CD4-positive, alpha-beta T cell (primary cell): ENCODE measurements around the gene OR5T1. TPM values are rescaled to one million over a fixed set of nuclear protein-coding genes. Genes with fewer than 3 reads are reported as not detected.

Experiments
- ATAC-seq: fragments of 200-7000 bp; cut with Tn5 transposase; one replicate; pipeline ENCODE4 v1.10.0; 2022; ENCODE audit warnings: mild to moderate bottlenecking; ENCODE audit not compliant: poor library complexity
- CTCF ChIA-PET: fragments of 350-600 bp; sonication (Branson Sonifier 250); formaldehyde crosslinking; loops from one replicate; lab custom pipeline; 2021; ENCODE audit warnings: antibody characterized with exemption, inconsistent platforms; lab: Charles Lee
- POLR2A ChIA-PET: fragments of 350-600 bp; sonication (Branson Sonifier 250); formaldehyde crosslinking; loops from one replicate; lab custom pipeline; 2021; ENCODE audit warnings: antibody characterized with exemption, inconsistent platforms; lab: Charles Lee
- DNase-seq, 14 experiments: peaks; one replicate each; pipeline ENCODE4 v3.0.0-alpha.2; 2013 to 2020; ENCODE audit warnings: mixed read lengths in 2 of 14
- H3K27ac ChIP-seq, 2 donors: one replicate each; pipeline versions ENCODE4 v1.5.1 to v1.7.0; 2013; ENCODE audit warnings: low read length in 2 of 2, low read depth in 1 of 2, mild to moderate bottlenecking in 1 of 2
- H3K27me3 ChIP-seq, 2 experiments: 1 replicate in 1 of 2; 2 replicates in 1 of 2; pipeline versions ENCODE4 v1.6.1 to v1.7.0; 2013; ENCODE audit warnings: low read length in 2 of 2, control low read depth in 1 of 2, mild to moderate bottlenecking in 1 of 2, moderate library complexity in 1 of 2; ENCODE audit not compliant: insufficient read depth in 2 of 2, control insufficient read depth in 1 of 2
- H3K36me3 ChIP-seq: one replicate; pipeline ENCODE4 v1.6.1; 2013; ENCODE audit warnings: low read length, control low read depth; ENCODE audit not compliant: insufficient read depth
- H3K4me1 ChIP-seq: one replicate; pipeline ENCODE4 v1.6.1; 2013; ENCODE audit warnings: low read length, control low read depth; ENCODE audit not compliant: insufficient read depth
- H3K4me3 ChIP-seq: one replicate; pipeline ENCODE4 v1.5.1; 2013; ENCODE audit warnings: mild to moderate bottlenecking, low read length, moderate library complexity
- H3K9me3 ChIP-seq, 2 experiments: 1 replicate in 1 of 2; 2 replicates in 1 of 2; pipeline versions ENCODE4 v1.6.1 to v1.7.0; 2013; ENCODE audit warnings: low read length in 2 of 2, mild to moderate bottlenecking in 2 of 2, control low read depth in 1 of 2, moderate library complexity in 1 of 2; ENCODE audit not compliant: control insufficient read depth in 1 of 2, insufficient read depth in 1 of 2
- H3K27ac Mint-ChIP-seq: one replicate; pipeline ENCODE4 v1.8.0; 2020; ENCODE audit warnings: mixed read lengths
- H3K27me3 Mint-ChIP-seq: one replicate; pipeline ENCODE4 v1.8.0; 2021; ENCODE audit warnings: mixed read lengths
- H3K36me3 Mint-ChIP-seq: one replicate; pipeline ENCODE4 v1.8.0; 2021; ENCODE audit warnings: low read depth, mixed read lengths
- H3K4me1 Mint-ChIP-seq: one replicate; pipeline ENCODE4 v1.8.0; 2021; ENCODE audit warnings: low read depth, mixed read lengths
- H3K4me3 Mint-ChIP-seq: one replicate; pipeline ENCODE4 v1.8.0; 2020; ENCODE audit warnings: mild to moderate bottlenecking, mixed read lengths
- H3K9me3 Mint-ChIP-seq: one replicate; pipeline ENCODE4 v1.8.0; 2020; ENCODE audit warnings: mixed read lengths
- CTCF ChIP-seq: fragments of 200-600 bp; IDR thresholded peaks from one replicate; pipeline ENCODE4 v1.8.0; 2022; ENCODE audit warnings: antibody characterized with exemption, mild to moderate bottlenecking
- intact Hi-C, 2 experiments: fragments of 100-400 bp; cut with DNase I in 1 of 2; cut with micrococcal nuclease in 1 of 2; formaldehyde crosslinking; loops; one replicate each; pipeline versions ENCODE4 v1.15.1 to v1.9.0; 2023 to 2025; cut with DNase I, micrococcal nuclease
- total RNA-seq, 174 experiments: library from RNA in 2 of 174; stranded (reverse) in 2 of 174; gene quantifications; one replicate each; pipeline ENCODE4 v1.2.3 and lab custom pipeline; 2021 to 2026

The OR5T1 gene
- total RNA-seq, 2 experiments from 2014 or later = not detected

GRCh38 chr11:56307836-56308235 is 33.9 kb downstream of the OR5T1 start:
- Histone ChIP-seq H3K4me3 (no peak overlapping the region), H3K27ac (no peak overlapping the region), H3K9me3 (peaks cover 10 to 11% of the 10 kb centered on the region in 2 experiments), H3K4me1 (no peaks in the 10 kb centered on the region), H3K27me3 (no peaks in the 10 kb centered on the region), H3K36me3 (no peaks in the 10 kb centered on the region)
- DNase-seq (no peak), ATAC-seq (no peak)
- Mint-ChIP-seq H3K4me3 (no peak overlapping the region), H3K9me3 (peaks cover 14% of the 10 kb centered on the region), H3K4me1 (no peaks in the 10 kb centered on the region), H3K27me3 (no peaks in the 10 kb centered on the region), H3K27ac (no peak overlapping the region), H3K36me3 (no peaks in the 10 kb centered on the region)
- ChIA-PET CTCF (no interaction called here), POLR2A (no interaction called here)
- TF ChIP-seq CTCF = no peak
- intact Hi-C loops = no loop called here

- ChIA-PET POLR2A (no interaction called here), CTCF (no interaction called here)
- H3K4me3 ChIP-seq = no peak within 1 kb of the TSS
- DNase-seq (no peak), ATAC-seq (no peak)
- H3K4me1 ChIP-seq = no peaks in the 10 kb centered on the region
- H3K9me3 ChIP-seq = peaks cover 0 to 5% of the 10 kb centered on the region in 2 experiments
- TF ChIP-seq CTCF = no peak
- no peak within 1 kb of the TSS for H3K27ac Mint-ChIP-seq
- no peaks in the 10 kb centered on the region for H3K36me3 ChIP-seq
- no peak within 1 kb of the TSS for H3K4me3 Mint-ChIP-seq
- no peaks in the 10 kb centered on the region for H3K36me3 Mint-ChIP-seq
- no peak within 1 kb of the TSS for H3K27ac ChIP-seq
- intact Hi-C loops = no loop called here
- H3K27me3 Mint-ChIP-seq = no peaks in the 10 kb centered on the region
- H3K27me3 ChIP-seq = no peaks in the 10 kb centered on the region
- H3K9me3 Mint-ChIP-seq = peaks cover 13% of the 10 kb centered on the region
- no peaks in the 10 kb centered on the region for H3K4me1 Mint-ChIP-seq
Measured at GRCh38 chr11:56314844-56315243, 40.9 kb downstream of the OR5T1 start, which contains the start of gene OR8K3. Gene OR8K3 (plus strand): TSS chr11:56315144. CDS start chr11:56318307, 3,163 bp downstream.

Other genes with a start within 250 kb of the OR5T1 start
- not detected for gene OR5AS1, start 246.5 kb upstream of the OR5T1 start, total RNA-seq
- gene OR8I2, start 180.8 kb upstream of the OR5T1 start, total RNA-seq = not detected
- not detected for gene OR8H2, start 170.5 kb upstream of the OR5T1 start, total RNA-seq
- gene OR8H3, start 151.8 kb upstream of the OR5T1 start, total RNA-seq = not detected
- gene OR8J3, start 134.0 kb upstream of the OR5T1 start, total RNA-seq = not detected
- not detected for gene OR8K5, start 113.8 kb upstream of the OR5T1 start, total RNA-seq
- not detected for gene OR5J2, start 97.5 kb upstream of the OR5T1 start, total RNA-seq
- gene OR5T2, start 39.9 kb upstream of the OR5T1 start, total RNA-seq = not detected
- gene OR5T3, start 21.9 kb upstream of the OR5T1 start, total RNA-seq = not detected
- gene OR8H1, start 18.1 kb downstream of the OR5T1 start, total RNA-seq = not detected
- gene OR8K3, start 41.0 kb downstream of the OR5T1 start, total RNA-seq = not detected
- not detected for gene OR8K1, start 71.9 kb downstream of the OR5T1 start, total RNA-seq
- not detected for gene OR8J1, start 80.1 kb downstream of the OR5T1 start, total RNA-seq
- not detected for gene OR8U1, start 101.5 kb downstream of the OR5T1 start, total RNA-seq
- gene OR5AL1, start 138.5 kb downstream of the OR5T1 start, total RNA-seq = not detected
- gene OR5M3, start 199.2 kb downstream of the OR5T1 start, total RNA-seq = not detected
- gene OR5M8, start 217.2 kb downstream of the OR5T1 start, total RNA-seq = not detected